ENCODE data around the gene AUH. TPM values are rescaled to one million over a fixed set of nuclear protein-coding genes. Genes with fewer than 3 reads are reported as not detected.

Gene AUH
- total and polyA plus RNA-seq, 9 of the 15 experiments (the other 6 are each of a cell fraction or from before 2014, with no cell fraction given): 3.4 to 29.0 (median 10.1) TPM

DNA sequence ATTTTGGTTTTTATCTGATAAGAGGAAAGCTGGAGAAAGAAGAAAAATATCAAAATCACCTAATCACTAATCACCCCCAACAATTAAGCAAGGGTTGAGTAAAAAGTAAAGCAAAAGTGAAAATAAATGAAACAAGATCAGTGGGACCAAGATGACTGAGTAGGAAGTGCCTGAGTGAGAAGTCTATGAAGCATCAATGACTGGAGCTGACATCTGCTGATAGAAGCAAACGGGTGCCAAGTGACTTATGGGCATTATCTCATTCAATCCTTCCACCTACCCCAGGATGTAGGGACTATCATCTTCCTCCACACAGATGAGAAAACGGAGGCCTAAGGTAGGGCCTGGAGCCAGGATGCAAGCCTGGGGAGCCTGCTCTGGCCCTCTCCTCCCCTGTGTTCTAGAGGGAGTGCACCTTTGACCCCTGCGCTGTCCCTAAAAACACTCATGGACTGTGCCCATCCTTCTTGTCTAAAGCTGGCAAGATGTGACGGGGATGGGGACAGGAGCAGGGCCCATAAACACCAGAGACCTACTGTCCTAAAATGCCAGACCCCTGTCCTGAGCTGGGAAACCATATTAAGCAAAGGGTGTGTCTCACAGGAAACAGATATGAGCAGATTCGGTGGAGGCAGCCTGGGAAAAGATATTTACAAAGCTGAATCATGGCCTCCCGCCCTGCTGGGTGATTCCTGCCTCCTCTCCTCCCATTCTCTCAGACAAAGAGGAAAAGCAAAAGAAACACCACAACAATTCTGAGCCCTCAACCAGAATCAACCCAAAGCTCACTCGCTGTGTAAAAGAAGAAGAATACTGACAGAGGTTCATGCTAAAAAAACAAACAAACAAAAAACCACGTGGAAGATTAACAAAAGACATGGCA lies 116.0 kb downstream of the AUH start (continued):
- TF ChIP-seq TAF9B (IDR thresholded peaks at IDR 0.05; ENCODE audit: partially characterized antibody): no peak
- no peak for TF ChIP-seq ZC3H4 (CRISPR knock-in tag; IDR thresholded peaks at IDR 0.05; ENCODE audit: borderline replicate concordance)
- peak; percentile 37; the same call in 1 of the 2 replicates for TF ChIP-seq SMARCE1 (IDR thresholded peaks at IDR 0.05)
- no peak for TF ChIP-seq CHD4 (IDR thresholded peaks at IDR 0.05; ENCODE audit: insufficient read depth, insufficient replicate concordance, low read depth, low read length, poor library complexity, severe bottlenecking)
- peak; percentile 70 for TF ChIP-seq NFE2 (IDR thresholded peaks at IDR 0.05; ENCODE audit: low read depth)
- TF ChIP-seq, protein P1, sequence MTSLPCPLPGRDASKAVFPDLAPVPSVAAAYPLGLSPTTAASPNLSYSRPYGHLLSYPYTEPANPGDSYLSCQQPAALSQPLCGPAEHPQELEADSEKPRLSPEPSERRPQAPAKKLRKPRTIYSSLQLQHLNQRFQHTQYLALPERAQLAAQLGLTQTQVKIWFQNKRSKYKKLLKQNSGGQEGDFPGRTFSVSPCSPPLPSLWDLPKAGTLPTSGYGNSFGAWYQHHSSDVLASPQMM (CRISPR knock-in tag; IDR thresholded peaks at IDR 0.05): no peak
- peak; percentile 58; the same call in 1 of the 2 replicates for TF ChIP-seq ZNF584 (CRISPR knock-in tag; IDR thresholded peaks at IDR 0.05; ENCODE audit: low read depth)
- no peak for TF ChIP-seq ZNF134 (CRISPR knock-in tag; conservative IDR thresholded peaks at IDR 0.05)
- peak; percentile 31; the same call in 1 of the 2 replicates for TF ChIP-seq ETV5 (CRISPR knock-in tag; IDR thresholded peaks at IDR 0.05; ENCODE audit: low read depth)
- TF ChIP-seq FOXK2 (conservative IDR thresholded peaks at IDR 0.05 in 1 of 2, IDR thresholded peaks at IDR 0.05 in 1 of 2; ENCODE audit: low read depth in 2 of 2): 0 out of 4 replicates have a peak, but pooled peaks of 1 of the 2 experiments have one; percentile 52
- peak; percentile 63 for TF ChIP-seq DPF2 (IDR thresholded peaks at IDR 0.05)
- TF ChIP-seq SMARCA4 (IDR thresholded peaks at IDR 0.05): 0 out of 2 replicates have a peak, but pooled peaks have one; percentile 24
- peak; percentile 63; the same call in 1 of the 2 replicates for TF ChIP-seq L3MBTL2 (IDR thresholded peaks at IDR 0.05)
- 0 out of 2 replicates have a peak, but pooled peaks have one; percentile 33 for TF ChIP-seq JUND (IDR thresholded peaks at IDR 0.05; ENCODE audit: borderline replicate concordance, low read depth, low read length)
- peak; percentile 27; the same call in 1 of the 3 replicates for TF ChIP-seq JUND (tag; IDR thresholded peaks at IDR 0.05; ENCODE audit: borderline replicate concordance, low read depth, low read length)
- peak; percentile 38; the same call in 1 of the 2 replicates for TF ChIP-seq ARID1B (IDR thresholded peaks at IDR 0.05)
- TF ChIP-seq, protein P2, sequence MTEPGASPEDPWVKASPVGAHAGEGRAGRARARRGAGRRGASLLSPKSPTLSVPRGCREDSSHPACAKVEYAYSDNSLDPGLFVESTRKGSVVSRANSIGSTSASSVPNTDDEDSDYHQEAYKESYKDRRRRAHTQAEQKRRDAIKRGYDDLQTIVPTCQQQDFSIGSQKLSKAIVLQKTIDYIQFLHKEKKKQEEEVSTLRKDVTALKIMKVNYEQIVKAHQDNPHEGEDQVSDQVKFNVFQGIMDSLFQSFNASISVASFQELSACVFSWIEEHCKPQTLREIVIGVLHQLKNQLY (CRISPR knock-in tag; conservative IDR thresholded peaks at IDR 0.05): no peak
- TF ChIP-seq MAZ (CRISPR knock-in tag; conservative IDR thresholded peaks at IDR 0.05 in 1 of 2, IDR thresholded peaks at IDR 0.05 in 1 of 2): no peak; a peak in 1 of 4 replicates
- peak in 1 of 2 experiments; percentile 48; a peak in 1 of 4 replicates for TF ChIP-seq SRF (CRISPR knock-in tag; IDR thresholded peaks at IDR 0.05)
- TF ChIP-seq NFATC3 (IDR thresholded peaks at IDR 0.05): 0 out of 2 replicates have a peak, but pooled peaks have one; percentile 44
- 0 out of 2 replicates have a peak, but pooled peaks have one; percentile 7 for TF ChIP-seq NFIC (IDR thresholded peaks at IDR 0.05)

Measured in K562 (cell line).